Activated naive CD8-positive, alpha-beta T cell treated with anti-CD3 and anti-CD28 coated beads, Interleukin-2, amount 10 ng/mL, durations not matched to agents 7 days and 5 days (primary cell): ENCODE measurements around the gene SPATA9. TPM values are rescaled to one million over a fixed set of nuclear protein-coding genes. Genes with fewer than 3 reads are reported as not detected.

Source experiments
- ATAC-seq: fragments of 150-1000 bp; cut with Tn5 transposase; one replicate; pipeline ENCODE4 v1.10.0; 2021; ENCODE audit warnings: low read depth, moderate library complexity
- POLR2A ChIA-PET: fragments of 350-600 bp; sonication (Branson Sonifier 250); formaldehyde crosslinking; loops from one replicate; lab custom pipeline; 2021; ENCODE audit warnings: antibody characterized with exemption; lab: Charles Lee
- DNase-seq: peaks from one replicate; pipeline ENCODE4 v3.0.0; 2021
- H3K27ac Mint-ChIP-seq: one replicate; pipeline ENCODE4 v1.8.0; 2022; ENCODE audit warnings: mild to moderate bottlenecking, mixed read lengths
- H3K27me3 Mint-ChIP-seq: one replicate; pipeline ENCODE4 v1.8.0; 2022; ENCODE audit warnings: mild to moderate bottlenecking, moderate library complexity, mixed read lengths
- H3K36me3 Mint-ChIP-seq: one replicate; pipeline ENCODE4 v1.8.0; 2021; ENCODE audit warnings: mild to moderate bottlenecking, mixed read lengths
- H3K4me1 Mint-ChIP-seq: one replicate; pipeline ENCODE4 v1.8.0; 2021; ENCODE audit warnings: mixed read lengths
- H3K4me3 Mint-ChIP-seq: one replicate; pipeline ENCODE4 v1.8.0; 2022; ENCODE audit warnings: mild to moderate bottlenecking, moderate library complexity, mixed read lengths
- H3K9me3 Mint-ChIP-seq: one replicate; pipeline ENCODE4 v1.8.0; 2021; ENCODE audit warnings: mixed read lengths
- total RNA-seq, 2 experiments: library from RNA; stranded (reverse); gene quantifications; one replicate each; pipeline ENCODE4 v1.2.3, GENCODE V29; 2021

SPATA9 gene
- total RNA-seq = not detected

GRCh38 chr5:95682891-95683290 is at the start of gene SPATA9:
Gene SPATA9, minus strand, starts transcription at chr5:95682991. Its CDS starts 137 bp downstream, at chr5:95682854.
- peaks cover 2% of the 10 kb centered on the region for H3K9me3 Mint-ChIP-seq
- no peaks in the 10 kb centered on the region for H3K4me1 Mint-ChIP-seq
- no peak within 1 kb of the TSS for H3K27ac Mint-ChIP-seq
- no peak within 1 kb of the TSS for H3K4me3 Mint-ChIP-seq
- H3K27me3 Mint-ChIP-seq = peaks cover 17% of the 10 kb centered on the region
- DNase-seq = no peak
- ATAC-seq = no peak
- POLR2A ChIA-PET = no interaction called here
- H3K36me3 Mint-ChIP-seq = no peaks in the 10 kb centered on the region

GRCh38 chr5:95731571-95732554 is 49.1 kb upstream of the SPATA9 start:
- peaks cover 2% of the 10 kb centered on the region for H3K36me3 Mint-ChIP-seq
- ATAC-seq = peak; percentile 59
- POLR2A ChIA-PET = interaction anchor here (0.6 kb wide), 1 partner anchor 103 kb away, joined by 5 read pairs; no protein-coding TSS in a partner anchor

GRCh38 chr5:95730730-95731570 is 48.2 kb upstream of the SPATA9 start, which contains the start of gene RHOBTB3:
Gene RHOBTB3, plus strand, starts transcription at chr5:95731336. Its CDS starts 347 bp downstream, at chr5:95731683.
- no peaks in the 10 kb centered on the region for H3K9me3 Mint-ChIP-seq
- H3K36me3 Mint-ChIP-seq = peaks cover 2% of the 10 kb centered on the region
- no peak within 1 kb of the TSS for H3K27ac Mint-ChIP-seq
- POLR2A ChIA-PET = interaction anchor here (0.6 to 0.7 kb wide), 3 partner anchors 48 to 104 kb away, joined by 3 to 5 read pairs (median 3); partner anchors contain the start of gene RFESD
- H3K4me3 Mint-ChIP-seq = peak within 1 kb of the TSS; percentile 80
- H3K27me3 Mint-ChIP-seq = peaks cover 69% of the 10 kb centered on the region
- DNase-seq (peak; percentile 63), ATAC-seq (peak; percentile 67)
- H3K4me1 Mint-ChIP-seq = peaks cover 27% of the 10 kb centered on the region

More at GRCh38 chr5:95731571-95732554, 49.1 kb upstream of the SPATA9 start:
- DNase-seq = peak; percentile 57
- peaks cover 25% of the 10 kb centered on the region for H3K4me1 Mint-ChIP-seq
- peaks cover 64% of the 10 kb centered on the region for H3K27me3 Mint-ChIP-seq
- H3K27ac Mint-ChIP-seq = no peak overlapping the region
- H3K9me3 Mint-ChIP-seq = no peaks in the 10 kb centered on the region
- peak overlapping the region; percentile 80 for H3K4me3 Mint-ChIP-seq

- POLR2A ChIA-PET = interaction anchor here (0.7 kb wide), 1 partner anchor 84 kb away, joined by 3 read pairs; the partner anchor contains the start of gene RFESD
- DNase-seq (no peak), ATAC-seq (no peak)
- Mint-ChIP-seq H3K4me1 (peaks cover 27% of the 10 kb centered on the region), H3K4me3 (peak overlapping the region; percentile 62), H3K9me3 (no peaks in the 10 kb centered on the region), H3K27me3 (peaks cover 61% of the 10 kb centered on the region), H3K36me3 (peaks cover 2% of the 10 kb centered on the region), H3K27ac (no peak overlapping the region)
Measured at GRCh38 chr5:95730011-95730700, 47.4 kb upstream of the SPATA9 start.

GRCh38 chr5:95729115-95730010 is 46.6 kb upstream of the SPATA9 start:
- no peak overlapping the region for H3K27ac Mint-ChIP-seq
- peaks cover 2% of the 10 kb centered on the region for H3K36me3 Mint-ChIP-seq

GRCh38 chr5:95728494-95729114 is 45.8 kb upstream of the SPATA9 start:
- no peak for DNase-seq

More at GRCh38 chr5:95729115-95730010, 46.6 kb upstream of the SPATA9 start:
- Mint-ChIP-seq H3K9me3 (no peaks in the 10 kb centered on the region), H3K4me1 (peaks cover 27% of the 10 kb centered on the region), H3K4me3 (no peak overlapping the region), H3K27me3 (peaks cover 53% of the 10 kb centered on the region)
- no peak for ATAC-seq
- POLR2A ChIA-PET = no interaction called here
- no peak for DNase-seq

GRCh38 chr5:95727764-95728191 is 45.0 kb upstream of the SPATA9 start:
- peaks cover 2% of the 10 kb centered on the region for H3K36me3 Mint-ChIP-seq

More at GRCh38 chr5:95728494-95729114, 45.8 kb upstream of the SPATA9 start:
- Mint-ChIP-seq H3K4me1 (peaks cover 29% of the 10 kb centered on the region), H3K27ac (no peak overlapping the region), H3K36me3 (peaks cover 2% of the 10 kb centered on the region), H3K4me3 (no peak overlapping the region), H3K27me3 (peaks cover 47% of the 10 kb centered on the region), H3K9me3 (no peaks in the 10 kb centered on the region)
- POLR2A ChIA-PET = no interaction called here
- no peak for ATAC-seq

GRCh38 chr5:95726811-95727763 is 44.3 kb upstream of the SPATA9 start:
- no peak overlapping the region for H3K4me3 Mint-ChIP-seq
- H3K27ac Mint-ChIP-seq = no peak overlapping the region
- H3K27me3 Mint-ChIP-seq = peaks cover 32% of the 10 kb centered on the region
- ATAC-seq (no peak), DNase-seq (no peak)
- H3K9me3 Mint-ChIP-seq = no peaks in the 10 kb centered on the region
- peaks cover 28% of the 10 kb centered on the region for H3K4me1 Mint-ChIP-seq
- POLR2A ChIA-PET = no interaction called here
- peaks cover 2% of the 10 kb centered on the region for H3K36me3 Mint-ChIP-seq

More at GRCh38 chr5:95727764-95728191, 45.0 kb upstream of the SPATA9 start:
- POLR2A ChIA-PET = no interaction called here
- ATAC-seq (no peak), DNase-seq (no peak)
- H3K27me3 Mint-ChIP-seq = peaks cover 38% of the 10 kb centered on the region
- H3K4me3 Mint-ChIP-seq = no peak overlapping the region
- H3K27ac Mint-ChIP-seq = no peak overlapping the region
- no peaks in the 10 kb centered on the region for H3K9me3 Mint-ChIP-seq
- H3K4me1 Mint-ChIP-seq = peaks cover 31% of the 10 kb centered on the region

GRCh38 chr5:95725937-95726810 is 43.4 kb upstream of the SPATA9 start:
- POLR2A ChIA-PET = no interaction called here
- Mint-ChIP-seq H3K4me1 (peaks cover 23% of the 10 kb centered on the region), H3K4me3 (no peak overlapping the region), H3K9me3 (no peaks in the 10 kb centered on the region), H3K36me3 (peaks cover 2% of the 10 kb centered on the region), H3K27ac (no peak overlapping the region), H3K27me3 (peaks cover 26% of the 10 kb centered on the region)
- DNase-seq (no peak), ATAC-seq (no peak)
